Measurements from ENCODE around the gene COL9A2. TPM values are rescaled to one million over a fixed set of nuclear protein-coding genes. Genes with fewer than 3 reads are reported as not detected.
A peak's percentile ranks its signal among the peaks of the same experiment; 100 is the strongest.

COL9A2 gene
- total and polyA plus RNA-seq, 4 donors: 0.19 to 0.75 (median 0.34) TPM

- no peak overlapping the region for H3K27ac ChIP-seq (ENCODE audit: low read depth in 1 of 2, low read length in 2 of 2)
- 52% methylated on average over 2 of the region's 2 CpGs for WGBS
- no peaks in the 10 kb centered on the region for H3K27me3 ChIP-seq (ENCODE audit: control insufficient read depth in 4 of 4, insufficient read depth in 4 of 4, low read length in 3 of 4)
- TF ChIP-seq, protein P1, sequence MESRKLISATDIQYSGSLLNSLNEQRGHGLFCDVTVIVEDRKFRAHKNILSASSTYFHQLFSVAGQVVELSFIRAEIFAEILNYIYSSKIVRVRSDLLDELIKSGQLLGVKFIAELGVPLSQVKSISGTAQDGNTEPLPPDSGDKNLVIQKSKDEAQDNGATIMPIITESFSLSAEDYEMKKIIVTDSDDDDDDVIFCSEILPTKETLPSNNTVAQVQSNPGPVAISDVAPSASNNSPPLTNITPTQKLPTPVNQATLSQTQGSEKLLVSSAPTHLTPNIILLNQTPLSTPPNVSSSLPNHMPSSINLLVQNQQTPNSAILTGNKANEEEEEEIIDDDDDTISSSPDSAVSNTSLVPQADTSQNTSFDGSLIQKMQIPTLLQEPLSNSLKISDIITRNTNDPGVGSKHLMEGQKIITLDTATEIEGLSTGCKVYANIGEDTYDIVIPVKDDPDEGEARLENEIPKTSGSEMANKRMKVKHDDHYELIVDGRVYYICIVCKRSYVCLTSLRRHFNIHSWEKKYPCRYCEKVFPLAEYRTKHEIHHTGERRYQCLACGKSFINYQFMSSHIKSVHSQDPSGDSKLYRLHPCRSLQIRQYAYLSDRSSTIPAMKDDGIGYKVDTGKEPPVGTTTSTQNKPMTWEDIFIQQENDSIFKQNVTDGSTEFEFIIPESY (IDR thresholded peaks at IDR 0.05): no peak
- TF ChIP-seq REST (IDR thresholded peaks at IDR 0.05) (peak; percentile 72), YY1 (IDR thresholded peaks at IDR 0.05) (no peak)
- H3K9me3 ChIP-seq (ENCODE audit: control insufficient read depth in 4 of 4, low read length in 3 of 4): no peaks in the 10 kb centered on the region
- H3K9ac ChIP-seq (ENCODE audit: low read depth in 1 of 2, low read length in 2 of 2): no peak overlapping the region
- H3K4me3 ChIP-seq (ENCODE audit: low read depth in 1 of 3, low read length in 3 of 3): no peak overlapping the region
- H3K36me3 ChIP-seq (ENCODE audit: control insufficient read depth in 4 of 4, insufficient read depth in 3 of 4, low read depth in 1 of 4, low read length in 3 of 4): no peaks in the 10 kb centered on the region
- DNase-seq (ENCODE audit: low spot score): no peak
- no peaks in the 10 kb centered on the region for H3K4me1 ChIP-seq (ENCODE audit: control insufficient read depth in 4 of 4, insufficient read depth in 4 of 4, low read length in 3 of 4)
Observed at GRCh38 chr1:40362699-40363098, 45.6 kb upstream of the COL9A2 start.

- no peak overlapping the region for H3K9ac ChIP-seq (ENCODE audit: low read depth in 1 of 2, low read length in 2 of 2)
- H3K4me1 ChIP-seq (ENCODE audit: control insufficient read depth in 4 of 4, insufficient read depth in 4 of 4, low read length in 3 of 4): no peaks in the 10 kb centered on the region
- H3K27me3 ChIP-seq (ENCODE audit: control insufficient read depth in 4 of 4, insufficient read depth in 4 of 4, low read length in 3 of 4): no peaks in the 10 kb centered on the region
- TF ChIP-seq GABPA (IDR thresholded peaks at IDR 0.05 in 1 of 2, conservative IDR thresholded peaks at IDR 0.05 in 1 of 2) (no peak), FOXA2 (IDR thresholded peaks at IDR 0.05) (no peak), TAF1 (conservative IDR thresholded peaks at IDR 0.05) (no peak), RAD21 (IDR thresholded peaks at IDR 0.05) (no peak), EGR1 (IDR thresholded peaks at IDR 0.05; ENCODE audit: low read depth in 2 of 2) (no peak), ATF3 (IDR thresholded peaks at IDR 0.05) (no peak)
- TF ChIP-seq, protein P2, sequence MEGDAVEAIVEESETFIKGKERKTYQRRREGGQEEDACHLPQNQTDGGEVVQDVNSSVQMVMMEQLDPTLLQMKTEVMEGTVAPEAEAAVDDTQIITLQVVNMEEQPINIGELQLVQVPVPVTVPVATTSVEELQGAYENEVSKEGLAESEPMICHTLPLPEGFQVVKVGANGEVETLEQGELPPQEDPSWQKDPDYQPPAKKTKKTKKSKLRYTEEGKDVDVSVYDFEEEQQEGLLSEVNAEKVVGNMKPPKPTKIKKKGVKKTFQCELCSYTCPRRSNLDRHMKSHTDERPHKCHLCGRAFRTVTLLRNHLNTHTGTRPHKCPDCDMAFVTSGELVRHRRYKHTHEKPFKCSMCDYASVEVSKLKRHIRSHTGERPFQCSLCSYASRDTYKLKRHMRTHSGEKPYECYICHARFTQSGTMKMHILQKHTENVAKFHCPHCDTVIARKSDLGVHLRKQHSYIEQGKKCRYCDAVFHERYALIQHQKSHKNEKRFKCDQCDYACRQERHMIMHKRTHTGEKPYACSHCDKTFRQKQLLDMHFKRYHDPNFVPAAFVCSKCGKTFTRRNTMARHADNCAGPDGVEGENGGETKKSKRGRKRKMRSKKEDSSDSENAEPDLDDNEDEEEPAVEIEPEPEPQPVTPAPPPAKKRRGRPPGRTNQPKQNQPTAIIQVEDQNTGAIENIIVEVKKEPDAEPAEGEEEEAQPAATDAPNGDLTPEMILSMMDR (IDR thresholded peaks at IDR 0.05; ENCODE audit: low read depth, low read length, missing input control): no peak
- TF ChIP-seq, protein P1 (IDR thresholded peaks at IDR 0.05): no peak
- no peaks in the 10 kb centered on the region for H3K9me3 ChIP-seq (ENCODE audit: control insufficient read depth in 4 of 4, low read length in 3 of 4)
- WGBS: 93% methylated on average over 2 of the region's 2 CpGs
- H3K36me3 ChIP-seq (ENCODE audit: control insufficient read depth in 4 of 4, insufficient read depth in 3 of 4, low read depth in 1 of 4, low read length in 3 of 4): no peaks in the 10 kb centered on the region
- no peak overlapping the region for H3K27ac ChIP-seq (ENCODE audit: low read depth in 1 of 2, low read length in 2 of 2)
- no peak overlapping the region for H3K4me3 ChIP-seq (ENCODE audit: low read depth in 1 of 3, low read length in 3 of 3)
- no peak for DNase-seq (ENCODE audit: low spot score)
Observed at GRCh38 chr1:40362199-40362598, 45.1 kb upstream of the COL9A2 start.

All from liver (tissue), 9 donors.